Muscle layer of duodenum (tissue), 2 donors: Measurements from ENCODE around the gene ADORA3.
A peak's percentile ranks its signal among the peaks of the same experiment; 100 is the strongest.
"Not testable (repeated sequence)": the region's sequence is repeated elsewhere in the genome, so short reads cannot be mapped to it uniquely, and the experiment has no call there.

Experiments used
- H3K27ac ChIP-seq: one replicate; pipeline ENCODE4 v1.7.0; 2013; ENCODE audit warnings: mild to moderate bottlenecking, low read length
- H3K27me3 ChIP-seq: one replicate; pipeline ENCODE4 v1.7.0; 2013; ENCODE audit warnings: low read depth, mild to moderate bottlenecking, control low read depth, low read length
- H3K36me3 ChIP-seq, 2 donors: one replicate each; pipeline ENCODE4 v1.7.0; 2013; ENCODE audit warnings: low read length in 2 of 2, control low read depth in 1 of 2, mild to moderate bottlenecking in 1 of 2; ENCODE audit not compliant: insufficient read depth in 2 of 2, control insufficient read depth in 1 of 2
- H3K4me1 ChIP-seq, 2 donors: one replicate each; pipeline ENCODE4 v1.7.0; 2013; ENCODE audit warnings: low read length in 2 of 2, mild to moderate bottlenecking in 2 of 2, control low read depth in 1 of 2, moderate library complexity in 1 of 2; ENCODE audit not compliant: insufficient read depth in 2 of 2, control insufficient read depth in 1 of 2
- H3K4me3 ChIP-seq, 2 donors: one replicate each; pipeline ENCODE4 v1.7.0; 2013; ENCODE audit warnings: low read length in 2 of 2, low read depth in 1 of 2, mild to moderate bottlenecking in 1 of 2
- H3K9me3 ChIP-seq, 2 donors: one replicate each; pipeline ENCODE4 v1.7.0; 2013; ENCODE audit warnings: low read length in 2 of 2, control low read depth in 1 of 2, mild to moderate bottlenecking in 1 of 2; ENCODE audit not compliant: control insufficient read depth in 1 of 2
- donor health status: healthy.

Gene ADORA3

DNA sequence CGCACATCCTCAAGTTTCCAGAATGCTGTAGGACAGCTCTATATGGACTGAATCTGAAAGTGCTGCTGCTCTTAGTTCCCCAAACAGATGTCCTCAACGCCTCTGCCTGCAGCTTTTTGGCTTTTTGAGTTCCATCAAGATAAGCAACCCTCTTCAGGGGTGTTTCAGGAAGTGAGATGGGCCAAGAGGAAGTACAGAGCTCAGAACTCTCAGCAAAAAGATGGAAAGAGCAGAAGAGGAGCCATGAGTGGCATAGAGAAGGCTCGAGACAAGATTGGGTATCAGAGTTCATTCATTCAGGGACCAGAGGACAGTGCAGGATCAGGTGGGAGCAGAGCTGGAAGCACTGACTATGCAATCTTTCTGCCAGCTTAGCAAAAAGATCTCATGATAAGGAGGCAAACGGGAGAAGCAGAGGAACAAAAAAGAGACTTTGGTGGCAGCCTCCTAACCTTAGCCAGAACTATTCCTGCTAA lies at the start of gene ADORA3, which contains the start of gene TMIGD3:
ADORA3 (minus strand) TSS at position 49 of the 476 bp plus-strand sequence. CDS start 279 bp downstream, outside the sequence.
TMIGD3 (minus strand) TSS at position 49 of the 476 bp plus-strand sequence. CDS start 279 bp downstream, outside the sequence.
- peaks cover 8 to 23% of the 10 kb centered on the region in 2 donors for H3K4me1 ChIP-seq
- no peaks in the 10 kb centered on the region for H3K9me3 ChIP-seq
- H3K27ac ChIP-seq: peak within 1 kb of the TSS; percentile 46
- H3K27me3 ChIP-seq: no peaks in the 10 kb centered on the region
- H3K4me3 ChIP-seq: peak within 1 kb of the TSS in 1 of 2 donors; percentile 4
- peaks cover 0 to 4% of the 10 kb centered on the region in 2 donors for H3K36me3 ChIP-seq

DNA sequence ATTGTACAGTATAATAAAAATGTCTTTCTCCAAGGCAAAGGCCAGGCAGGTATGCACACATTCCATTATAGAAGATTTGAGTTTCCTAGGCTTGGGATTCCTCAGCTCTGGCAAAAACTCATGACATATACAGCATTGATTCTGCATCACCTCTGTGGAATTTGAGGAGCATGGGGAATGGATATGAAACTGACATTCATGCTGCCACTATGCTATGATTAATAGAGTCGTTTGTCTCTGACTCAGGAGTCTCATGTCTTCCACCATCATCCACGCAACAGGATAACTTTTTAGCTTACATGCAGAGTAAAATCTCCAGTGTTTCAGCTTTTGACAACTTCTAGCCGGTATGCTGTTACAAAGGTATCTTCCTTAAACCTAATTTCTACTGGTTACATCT lies 49.8 kb upstream of the ADORA3 start:
- H3K4me1 ChIP-seq: no peaks in the 10 kb centered on the region
- no peak overlapping the region for H3K4me3 ChIP-seq
- no peaks in the 10 kb centered on the region for H3K27me3 ChIP-seq
- H3K9me3 ChIP-seq: no peaks in the 10 kb centered on the region
- no peak overlapping the region for H3K27ac ChIP-seq
- no peaks in the 10 kb centered on the region for H3K36me3 ChIP-seq

DNA sequence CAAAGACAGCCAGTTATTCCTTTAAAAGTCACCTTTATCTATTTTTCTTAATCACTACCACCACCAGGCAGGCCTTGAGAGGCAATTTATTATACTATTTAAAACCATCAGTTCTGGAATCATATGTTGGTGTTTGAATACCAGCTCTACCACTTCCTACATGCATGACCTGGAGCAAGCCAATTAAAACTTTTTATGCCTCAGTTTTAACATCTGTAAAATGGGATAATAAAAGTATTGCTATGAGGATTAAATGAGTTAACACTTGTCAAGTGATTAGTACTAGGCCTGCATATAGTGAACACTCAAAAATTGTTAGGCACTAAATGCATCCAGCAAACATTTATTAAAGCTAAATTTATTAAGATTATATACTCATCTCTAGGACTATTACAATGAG lies 49.2 kb upstream of the ADORA3 start:
- no peaks in the 10 kb centered on the region for H3K9me3 ChIP-seq
- no peaks in the 10 kb centered on the region for H3K27me3 ChIP-seq
- H3K27ac ChIP-seq: no peak overlapping the region

DNA sequence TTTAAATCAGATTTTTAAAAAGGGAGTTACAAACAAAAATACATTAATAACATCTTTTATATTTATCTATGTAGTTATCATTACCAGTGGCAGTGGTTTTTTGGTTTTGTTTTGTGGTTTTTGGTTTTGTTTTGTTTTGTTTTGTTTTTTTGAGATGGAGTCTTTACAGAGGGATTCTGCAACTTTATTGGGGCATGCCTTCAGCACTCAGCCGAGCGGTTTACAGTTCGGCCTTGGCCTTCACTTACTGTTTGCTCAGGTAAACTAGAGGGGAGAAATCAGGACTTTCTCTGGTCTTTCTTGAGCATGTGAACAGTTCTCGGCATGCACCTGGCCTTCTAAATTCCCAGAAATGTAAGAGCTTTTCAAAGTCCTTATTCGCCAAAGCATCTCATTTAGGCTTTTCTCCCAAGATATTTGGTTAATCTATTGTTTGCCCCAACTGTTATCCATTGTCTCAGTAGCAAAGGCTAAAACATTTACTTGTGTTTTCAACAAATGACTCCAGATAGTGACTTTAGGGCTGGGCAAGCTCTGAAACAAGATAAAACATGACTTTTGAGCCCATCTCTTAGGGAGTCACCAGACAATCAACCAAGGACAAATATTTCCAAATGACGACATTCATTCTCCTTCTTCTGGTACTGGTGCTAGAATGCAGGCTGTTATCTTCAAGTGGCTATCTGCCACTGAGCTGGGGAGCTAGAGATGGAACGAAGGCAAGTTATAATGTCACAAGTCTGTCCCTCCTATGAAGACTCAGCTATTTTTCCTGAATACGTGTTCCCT lies 48.4 kb upstream of the ADORA3 start:
- Histone ChIP-seq H3K27ac (no peak overlapping the region), H3K36me3 (no peaks in the 10 kb centered on the region), H3K27me3 (no peaks in the 10 kb centered on the region), H3K9me3 (no peaks in the 10 kb centered on the region), H3K4me1 (no peaks in the 10 kb centered on the region), H3K4me3 (no peak overlapping the region)

More for the DNA sequence above, 49.2 kb upstream of the ADORA3 start:
- Histone ChIP-seq H3K36me3 (no peaks in the 10 kb centered on the region), H3K4me1 (no peaks in the 10 kb centered on the region), H3K4me3 (no peak overlapping the region)

DNA sequence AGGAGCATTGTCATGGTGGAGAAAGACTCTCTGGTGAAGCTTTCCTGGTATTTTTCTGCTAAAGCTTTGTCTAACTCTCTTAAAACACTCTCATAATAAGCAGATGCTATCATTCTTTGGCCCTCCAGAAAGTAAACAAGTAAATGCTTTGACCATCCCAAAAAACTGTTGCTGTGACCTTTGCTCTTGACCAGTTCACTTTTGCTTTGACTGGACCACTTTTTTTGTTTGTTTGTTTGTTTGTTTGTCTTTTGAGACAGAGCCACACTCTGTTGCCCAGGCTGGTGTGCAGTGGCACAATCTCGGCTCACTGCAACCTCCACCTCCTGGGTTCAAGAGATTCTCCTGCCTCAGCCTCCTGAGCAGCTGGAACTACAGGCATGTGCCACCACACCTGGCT lies 44.4 kb upstream of the ADORA3 start:
- H3K4me1 ChIP-seq, H3K27ac ChIP-seq, H3K4me3 ChIP-seq, H3K27me3 ChIP-seq, H3K36me3 ChIP-seq, H3K9me3 ChIP-seq: not testable (repeated sequence)

DNA sequence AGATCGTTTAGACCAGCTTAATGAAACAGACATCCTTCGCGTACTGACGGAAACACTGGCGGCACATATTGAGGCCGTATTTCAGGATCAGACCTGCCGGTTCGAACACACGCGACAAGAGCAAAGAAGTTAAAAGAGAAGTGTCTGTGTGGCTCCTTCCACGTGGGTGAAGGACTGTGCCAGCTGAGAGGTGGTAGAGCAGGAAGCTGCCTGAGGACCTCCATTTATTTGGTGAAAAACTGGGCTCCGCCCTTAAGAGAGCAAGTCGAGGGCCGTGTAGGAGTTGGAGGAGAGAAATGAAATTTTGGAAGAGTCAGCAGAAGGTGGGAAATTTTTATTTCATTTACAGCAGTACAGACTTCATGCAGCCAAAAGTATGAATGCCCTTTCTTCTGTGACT lies 38.8 kb upstream of the ADORA3 start:
- Histone ChIP-seq H3K4me1 (no peaks in the 10 kb centered on the region), H3K9me3 (no peaks in the 10 kb centered on the region), H3K36me3 (no peaks in the 10 kb centered on the region), H3K27me3 (no peaks in the 10 kb centered on the region), H3K27ac (no peak overlapping the region), H3K4me3 (no peak overlapping the region)

- H3K4me1 ChIP-seq: no peaks in the 10 kb centered on the region
- no peaks in the 10 kb centered on the region for H3K27me3 ChIP-seq
- no peak overlapping the region for H3K27ac ChIP-seq
- no peaks in the 10 kb centered on the region for H3K9me3 ChIP-seq
- no peaks in the 10 kb centered on the region for H3K36me3 ChIP-seq
- H3K4me3 ChIP-seq: no peak overlapping the region
Measured at GRCh38 chr1:111541721-111542120, 38.3 kb upstream of the ADORA3 start.

- H3K9me3 ChIP-seq: no peaks in the 10 kb centered on the region
- no peaks in the 10 kb centered on the region for H3K36me3 ChIP-seq
- H3K27ac ChIP-seq: no peak overlapping the region
- H3K4me3 ChIP-seq: no peak overlapping the region
- H3K27me3 ChIP-seq: no peaks in the 10 kb centered on the region
- peaks cover 0 to 4% of the 10 kb centered on the region in 2 donors for H3K4me1 ChIP-seq
Measured at GRCh38 chr1:111540928-111541327, 37.5 kb upstream of the ADORA3 start.

DNA sequence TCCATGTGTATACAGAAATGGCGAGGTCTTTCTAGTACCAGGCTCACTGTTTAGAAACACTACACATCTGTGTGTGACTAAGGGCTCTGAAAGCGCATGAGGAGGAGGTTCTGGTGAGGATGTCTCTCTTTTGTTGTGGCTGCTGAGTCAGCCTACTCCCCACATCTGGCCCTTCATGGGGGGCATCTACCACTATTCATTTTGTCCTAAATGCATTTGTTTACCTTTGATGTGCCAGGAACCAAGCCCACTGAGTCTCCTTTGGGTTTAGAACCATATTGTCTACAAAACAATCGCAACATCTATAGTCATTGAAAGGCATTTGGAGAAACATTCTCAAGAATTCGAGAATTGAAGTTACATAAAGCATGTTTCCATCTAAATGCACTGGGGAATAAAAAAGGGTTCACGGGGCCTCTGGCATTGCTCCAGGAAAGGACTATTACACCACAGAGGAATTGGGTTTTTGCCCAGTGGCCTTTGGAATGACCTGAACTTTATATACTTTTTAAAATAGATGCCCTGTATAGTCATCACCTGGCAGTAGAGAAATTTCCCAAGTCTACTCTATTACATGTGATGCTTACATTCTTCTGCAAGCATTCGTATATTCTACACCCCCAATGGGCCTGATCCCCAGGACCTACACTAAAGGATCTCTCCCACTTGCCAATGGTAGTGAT lies 35.1 kb upstream of the ADORA3 start:
- Histone ChIP-seq H3K27me3 (no peaks in the 10 kb centered on the region), H3K4me1 (peaks cover 0 to 6% of the 10 kb centered on the region in 2 donors), H3K4me3 (no peak overlapping the region), H3K36me3 (no peaks in the 10 kb centered on the region), H3K9me3 (no peaks in the 10 kb centered on the region), H3K27ac (no peak overlapping the region)

- Histone ChIP-seq H3K27me3 (no peaks in the 10 kb centered on the region), H3K36me3 (no peaks in the 10 kb centered on the region), H3K4me1 (peaks cover 0 to 6% of the 10 kb centered on the region in 2 donors), H3K4me3 (no peak overlapping the region), H3K27ac (peak overlapping the region; percentile 7), H3K9me3 (no peaks in the 10 kb centered on the region)
Measured at GRCh38 chr1:111535256-111536191, 32.1 kb upstream of the ADORA3 start.

DNA sequence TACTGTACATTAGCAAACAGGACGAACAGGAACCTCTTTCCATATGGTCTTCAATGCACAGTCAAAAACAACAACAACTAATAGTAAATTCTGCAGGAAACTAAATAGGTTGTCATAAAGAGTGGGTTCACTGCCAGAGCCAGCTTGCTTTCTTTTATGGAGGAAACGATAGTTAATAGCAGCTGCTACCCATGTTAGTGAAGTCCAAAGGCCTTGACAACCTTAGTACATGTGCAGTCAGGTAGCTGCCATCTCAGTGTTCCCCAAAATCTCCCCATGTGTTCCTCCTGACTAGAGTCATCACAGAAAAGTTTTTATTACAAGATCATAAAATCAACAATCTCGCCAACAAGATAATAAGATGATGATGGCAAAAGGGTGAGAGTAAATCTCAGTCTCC lies 16.6 kb upstream of the ADORA3 start:
- H3K9me3 ChIP-seq: no peaks in the 10 kb centered on the region
- no peaks in the 10 kb centered on the region for H3K36me3 ChIP-seq
- no peaks in the 10 kb centered on the region for H3K27me3 ChIP-seq
- H3K4me3 ChIP-seq: no peak overlapping the region
- no peak overlapping the region for H3K27ac ChIP-seq
- peaks cover 7 to 13% of the 10 kb centered on the region in 2 donors for H3K4me1 ChIP-seq
